Pancreas (tissue), 10 donors: ENCODE measurements around the gene DHCR7. TPM values are rescaled to one million over a fixed set of nuclear protein-coding genes. Genes with fewer than 3 reads are reported as not detected.

Source experiments
- ATAC-seq, 4 donors: fragments of 200-7000 bp; cut with Tn5 transposase; one replicate each; pipeline versions ENCODE4 v1.8.0 to v1.9.1; 2020; ENCODE audit warnings: mild to moderate bottlenecking in 4 of 4, moderate library complexity in 4 of 4
- DNase-seq, 6 donors: peaks; one replicate each; pipeline ENCODE4 v3.0.0-alpha.2; 2020
- FAIRE-seq: peaks from 2 replicates; lab custom pipeline; 2012; peaks lifted over from hg19 to GRCh38; lab: Jason Lieb, UNC
- H3K27ac ChIP-seq, 4 donors: fragments of 200-600 bp; sonication (generic); 1 replicate in 3 of 4; 2 replicates in 1 of 4; pipeline versions ENCODE4 v1.5.0 to v1.8.0; 2020
- H3K27me3 ChIP-seq, 4 donors: fragments of 200-600 bp; one replicate each; pipeline ENCODE4 v1.8.0; 2021
- H3K36me3 ChIP-seq, 3 donors: fragments of 200-600 bp; sonication (generic) in 1 of 3; one replicate each; pipeline versions ENCODE4 v1.5.0 to v1.8.0; 2020 to 2021
- H3K4me1 ChIP-seq, 3 donors: fragments of 200-600 bp; one replicate each; pipeline ENCODE4 v1.8.0; 2021
- H3K4me3 ChIP-seq, 4 donors: fragments of 200-600 bp; sonication (generic) in 2 of 4; one replicate each; pipeline versions ENCODE4 v1.5.0 to v1.8.0; 2020 to 2021
- H3K9me3 ChIP-seq, 4 donors: fragments of 200-600 bp; one replicate each; pipeline ENCODE4 v1.8.0; 2021
- CTCF ChIP-seq, 4 donors: fragments of 200-600 bp; sonication (generic) in 3 of 4; IDR thresholded peaks; one replicate each; pipeline versions ENCODE4 v1.5.0 to v1.8.0; 2021; ENCODE audit warnings: antibody characterized with exemption in 4 of 4
- WGBS, 2 donors: extraction: QIAGEN DNeasy Blood & Tissue Kit; methylation state at CpG; one replicate each; pipeline ENCODE4 v1.1.7; 2013; 5-methylcytosine and 5-hydroxymethylcytosine counted together
- intact Hi-C, 3 donors: fragments of 100-400 bp; cut with DNase I; formaldehyde crosslinking; loops; one replicate each; pipeline versions ENCODE4 v1.11.1 to v1.14.2; 2022
- polyA plus RNA-seq, 2 donors: library from polyadenylated mRNA; stranded (reverse); fragments of 200-250 nt; gene quantifications; one replicate each; pipeline ENCODE4 v1.2.3, GENCODE V29; 2013
- total RNA-seq, 6 donors: library from RNA; stranded (reverse); fragmentation: NEBNext Ultra II Directional in 4 of 6; extraction: Animal tissue kit (Norgen Biotek cat#: 25700) in 4 of 6; gene quantifications; one replicate each; pipeline versions ENCODE4 v1.2.1 to v1.2.4, GENCODE V29; 2021 to 2023
- donor health status: healthy with polysubstance abuse.
- donor health status: DM: no; HTN: no; CAD: no; lungs with moderate emphysema.
- donor health status: DM: no; HTN: no; CAD: no.
- donor health status: control.
- donor health status: control.
- donor health status: Bipolar disorder and iron deficiency.
- donor health status: DM: yes; HTN: yes; CAD: no.
- donor health status: DM: no; HTN: no; CAD: no.
- donor health status: DM: no; HTN: no; CAD: no.
- donor health status: DM: yes; HTN: yes; CAD: no.

Gene DHCR7
- total and polyA plus RNA-seq, 8 donors = 5.7 to 19.8 (median 11.2) TPM

GRCh38 chr11:71472357-71472885 lies 24.2 kb upstream of the DHCR7 start:
- Histone ChIP-seq H3K4me1 (no peaks in the 10 kb centered on the region), H3K36me3 (peaks cover 0 to 35% (median 3%) of the 10 kb centered on the region in 3 donors), H3K27me3 (no peaks in the 10 kb centered on the region), H3K4me3 (no peak overlapping the region), H3K9me3 (no peaks in the 10 kb centered on the region), H3K27ac (no peak overlapping the region)
- ATAC-seq (no peak), FAIRE-seq (no peak), DNase-seq (peak in 2 of 6 donors; percentile 20 to 25)
- TF ChIP-seq CTCF (IDR thresholded peaks at IDR 0.05) = no peak
- intact Hi-C loops = no loop called here
- 87 to 94% methylated on average over 10 of the region's 10 CpGs for WGBS, 2 donors

GRCh38 chr11:71470946-71471345 lies 22.8 kb upstream of the DHCR7 start:
- no peaks in the 10 kb centered on the region for H3K9me3 ChIP-seq
- intact Hi-C loops = no loop called here
- FAIRE-seq (no peak), ATAC-seq (no peak), DNase-seq (no peak)
- H3K4me3 ChIP-seq = no peak overlapping the region
- H3K27ac ChIP-seq = no peak overlapping the region
- H3K36me3 ChIP-seq = peaks cover 0 to 35% (median 3%) of the 10 kb centered on the region in 3 donors
- no peak for TF ChIP-seq CTCF (IDR thresholded peaks at IDR 0.05)
- 66 to 78% methylated on average over 6 of the region's 6 CpGs for WGBS, 2 donors
- H3K27me3 ChIP-seq = no peaks in the 10 kb centered on the region
- no peaks in the 10 kb centered on the region for H3K4me1 ChIP-seq

- no peaks in the 10 kb centered on the region for H3K4me1 ChIP-seq
- H3K9me3 ChIP-seq = no peaks in the 10 kb centered on the region
- H3K27me3 ChIP-seq = no peaks in the 10 kb centered on the region
- ATAC-seq (no peak), DNase-seq (peak in 1 of 6 donors; percentile 6), FAIRE-seq (no peak)
- intact Hi-C loops = loop anchor here in 1 of 3 donors (10.0 kb wide), 1 partner anchor 58 kb away; the partner anchor contains the start of gene KRTAP5-7
- TF ChIP-seq CTCF (IDR thresholded peaks at IDR 0.05) = no peak
- H3K36me3 ChIP-seq = peaks cover 0 to 15% (median 0%) of the 10 kb centered on the region in 3 donors
- H3K4me3 ChIP-seq = no peak overlapping the region
- 95 to 97% methylated on average over 6 of the region's 6 CpGs for WGBS, 2 donors
- H3K27ac ChIP-seq = no peak overlapping the region
Observed at GRCh38 chr11:71467164-71467563, 19.0 kb upstream of the DHCR7 start.

DNA sequence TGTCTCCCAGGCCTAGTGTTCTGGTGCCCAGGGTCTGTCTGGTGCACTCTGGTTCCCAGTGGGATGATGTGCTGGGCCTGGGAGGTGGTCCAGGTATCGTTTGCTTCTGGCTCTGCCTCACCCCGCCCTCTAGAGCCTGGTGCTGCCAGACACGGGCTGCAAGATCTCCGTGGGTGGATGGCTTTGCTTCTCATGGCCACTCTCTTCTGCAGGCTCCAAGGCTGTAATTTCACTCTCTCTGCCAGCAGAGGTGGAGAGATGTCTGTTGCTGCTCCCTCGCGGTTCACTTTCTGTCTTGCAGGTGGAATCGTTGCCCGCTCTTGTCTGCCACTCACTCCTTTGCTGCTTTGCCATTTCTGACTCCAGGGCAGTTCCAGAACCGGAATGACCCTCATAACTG lies 18.2 kb upstream of the DHCR7 start:
- Histone ChIP-seq H3K4me1 (no peaks in the 10 kb centered on the region), H3K9me3 (no peaks in the 10 kb centered on the region), H3K27ac (no peak overlapping the region), H3K36me3 (peaks cover 0 to 23% (median 0%) of the 10 kb centered on the region in 3 donors), H3K27me3 (no peaks in the 10 kb centered on the region), H3K4me3 (no peak overlapping the region)
- intact Hi-C loops = loop anchor here in 1 of 3 donors (10.0 kb wide), 1 partner anchor 58 kb away; the partner anchor contains the start of gene KRTAP5-7
- FAIRE-seq (no peak), DNase-seq (peak in 2 of 6 donors; percentile 12 to 33), ATAC-seq (no peak)
- TF ChIP-seq CTCF (IDR thresholded peaks at IDR 0.05) = no peak
- WGBS, 2 donors = 86 to 90% methylated on average over 9 of the region's 9 CpGs

- intact Hi-C loops = loop anchor here in 1 of 3 donors (10.0 kb wide), 1 partner anchor 60 kb away; the partner anchor contains the start of gene KRTAP5-7
- peaks cover 0 to 35% (median 0%) of the 10 kb centered on the region in 3 donors for H3K36me3 ChIP-seq
- WGBS, 2 donors = 98 to 100% methylated on average over 4 of the region's 4 CpGs
- no peak for TF ChIP-seq CTCF (IDR thresholded peaks at IDR 0.05)
- H3K9me3 ChIP-seq = no peaks in the 10 kb centered on the region
- no peak for FAIRE-seq
- no peaks in the 10 kb centered on the region for H3K27me3 ChIP-seq
- DNase-seq = peak in 1 of 6 donors; percentile 12
- H3K27ac ChIP-seq = no peak overlapping the region
- no peak overlapping the region for H3K4me3 ChIP-seq
- no peak for ATAC-seq
- H3K4me1 ChIP-seq = no peaks in the 10 kb centered on the region
Observed at GRCh38 chr11:71465054-71465453, 16.9 kb upstream of the DHCR7 start.
